Keratinocyte (primary cell): ENCODE results near the gene PPARA.

Experiments used
- CTCF ChIP-seq, 3 experiments: IDR thresholded peaks in 1 of 3; conservative IDR thresholded peaks in 1 of 3; optimal IDR thresholded peaks in 1 of 3; 2 replicates in 2 of 3; 3 replicates in 1 of 3; pipeline versions ENCODE3 to v1.5.1; 2011; ENCODE audit warnings: low read length in 3 of 3, mild to moderate bottlenecking in 3 of 3, moderate library complexity in 2 of 3, control low read depth in 1 of 3, inconsistent platforms in 1 of 3; ENCODE audit not compliant: insufficient read depth in 2 of 3; ENCODE audit errors: extremely low read depth in 1 of 3
- EZH2 ChIP-seq: IDR thresholded peaks from one replicate; pipeline ENCODE4 v1.6.1; 2012; ENCODE audit warnings: inconsistent platforms, mild to moderate bottlenecking, low read length, moderate library complexity

- TF ChIP-seq CTCF (optimal IDR thresholded peaks at IDR 0.05 in 1 of 3, IDR thresholded peaks at IDR 0.05 in 1 of 3, conservative IDR thresholded peaks at IDR 0.05 in 1 of 3; ENCODE audit: extremely low read depth in 1 of 3, insufficient read depth in 2 of 3, low read length in 3 of 3) (no peak), EZH2 (no peak)
Observed at GRCh38 chr22:46229701-46230100, 79.4 kb downstream of the PPARA start.
